DMS 273 treated with DMSO at 0.1 percent for 48 hours (cell line): ENCODE data around the gene TEX30.
A peak's percentile ranks its signal among the peaks of the same experiment; 100 is the strongest.

ENCODE experiments used
- DNase-seq: peaks from one replicate; lab custom pipeline; 2025; lab: John Stamatoyannopoulos, UW

The TEX30 gene

DNA sequence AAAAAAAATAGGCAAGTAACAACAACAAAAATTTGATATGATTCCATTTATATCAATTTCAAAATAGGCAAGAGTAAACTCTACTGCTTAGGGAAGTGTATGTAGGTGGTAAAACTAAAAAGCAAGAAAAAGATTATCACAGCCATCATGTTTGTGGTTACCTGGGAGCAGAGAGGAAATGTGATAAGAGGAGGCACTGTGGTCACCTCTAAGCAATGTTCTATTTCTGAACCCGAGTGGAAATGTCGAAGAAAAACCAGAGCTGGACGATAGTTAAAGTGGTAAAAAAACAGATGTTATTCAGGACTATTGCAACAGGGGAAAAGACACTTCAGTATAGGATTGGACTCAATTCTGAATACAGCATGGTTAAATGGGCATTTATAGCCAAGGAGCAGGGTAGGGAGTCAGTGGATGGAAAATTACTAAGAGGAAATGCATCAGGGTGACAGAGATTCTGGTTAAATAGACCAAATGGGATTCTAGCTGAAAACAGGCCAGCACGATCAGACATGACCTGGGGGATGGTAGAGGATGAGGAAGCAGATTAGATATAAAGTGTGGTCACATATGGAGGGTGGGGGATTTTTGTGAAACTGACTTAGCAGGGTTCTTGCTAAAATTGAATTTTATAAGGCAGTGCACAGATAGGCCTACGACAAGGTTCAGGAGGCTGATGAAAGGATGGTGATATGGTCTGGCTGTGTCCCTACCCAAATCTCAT is 6.0 kb upstream of the TEX30 start:
- no peak for DNase-seq

DNA sequence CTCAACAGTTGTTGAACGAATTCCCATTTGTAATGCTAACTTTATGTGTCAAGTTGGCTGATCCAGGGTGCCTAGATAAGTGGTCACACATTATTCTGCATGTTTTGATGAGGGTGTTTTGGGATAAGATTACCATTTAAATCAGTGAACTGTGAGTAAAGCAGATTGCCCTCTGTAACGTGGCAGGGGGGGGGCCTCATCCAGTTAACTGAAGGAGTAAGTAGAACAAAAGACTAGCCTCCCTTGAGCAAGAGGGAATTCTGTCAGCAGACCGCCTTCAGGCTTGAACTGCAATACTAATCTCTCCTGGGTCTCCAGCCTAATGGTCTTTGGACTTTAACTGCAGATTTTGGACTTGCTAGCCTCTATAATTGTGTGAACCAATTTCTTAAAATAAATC is 4.2 kb upstream of the TEX30 start:
- no peak for DNase-seq

DNA sequence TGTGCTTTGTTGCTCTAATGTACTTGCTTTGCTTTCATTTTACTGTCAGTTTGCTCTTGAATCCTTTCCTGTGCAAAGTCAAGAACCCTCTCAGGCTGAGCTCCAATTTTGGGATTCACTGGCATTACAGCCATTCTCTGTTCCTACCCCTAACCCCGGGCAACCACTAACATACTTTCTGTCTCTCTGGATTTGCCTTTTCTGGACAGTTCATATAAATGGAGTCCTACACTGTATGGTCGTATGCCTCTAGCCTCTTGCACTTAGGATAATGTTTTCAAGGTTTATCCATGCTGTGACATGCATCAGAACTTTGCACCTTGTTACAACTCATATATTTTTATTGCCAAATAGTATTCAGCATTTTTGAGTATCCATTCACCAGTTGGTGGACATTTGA is 2.7 kb upstream of the TEX30 start:
- no peak for DNase-seq

DNA sequence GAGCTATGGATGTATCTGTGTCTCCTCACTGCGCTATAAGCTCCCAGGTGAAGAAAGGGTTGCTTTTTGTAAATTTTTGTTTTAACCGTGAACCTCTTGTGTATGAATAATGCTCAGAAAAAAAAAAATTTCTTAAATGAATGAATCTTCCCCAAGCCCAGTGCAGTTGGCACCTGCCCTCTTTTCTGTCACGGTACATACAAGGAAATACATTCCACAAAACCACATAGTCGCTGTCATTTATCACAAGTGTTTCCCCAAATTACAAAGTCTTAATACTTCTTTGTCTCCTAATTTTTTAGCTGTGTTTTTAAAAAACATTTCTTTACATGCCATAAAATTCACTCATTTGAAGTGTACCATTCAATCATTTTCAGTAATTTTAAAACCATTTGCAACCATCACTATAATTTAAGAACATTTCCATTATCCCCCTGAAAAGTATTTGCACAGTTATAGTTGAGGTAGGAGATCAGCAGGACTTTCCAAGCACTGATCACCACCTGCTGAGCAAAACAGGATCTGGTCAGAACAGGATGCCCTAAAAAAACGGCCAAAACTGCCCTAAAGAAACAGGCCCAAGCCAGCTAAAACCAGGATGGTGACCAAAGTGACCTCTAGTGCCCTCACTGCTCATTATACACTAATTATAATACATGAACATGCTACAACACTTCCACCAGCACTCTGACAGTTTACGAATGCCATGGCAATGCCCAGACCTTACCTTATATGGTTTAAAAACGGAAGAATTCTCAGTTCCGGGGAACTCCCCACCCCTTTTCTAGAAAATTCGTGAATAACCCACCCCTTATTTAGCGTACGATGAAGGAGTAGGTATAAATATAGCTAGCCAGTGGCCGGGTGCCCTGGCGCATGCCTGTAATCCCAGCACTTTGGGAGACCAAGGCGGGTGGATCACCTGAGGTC is 1.3 kb upstream of the TEX30 start:
- no peak for DNase-seq

DNA sequence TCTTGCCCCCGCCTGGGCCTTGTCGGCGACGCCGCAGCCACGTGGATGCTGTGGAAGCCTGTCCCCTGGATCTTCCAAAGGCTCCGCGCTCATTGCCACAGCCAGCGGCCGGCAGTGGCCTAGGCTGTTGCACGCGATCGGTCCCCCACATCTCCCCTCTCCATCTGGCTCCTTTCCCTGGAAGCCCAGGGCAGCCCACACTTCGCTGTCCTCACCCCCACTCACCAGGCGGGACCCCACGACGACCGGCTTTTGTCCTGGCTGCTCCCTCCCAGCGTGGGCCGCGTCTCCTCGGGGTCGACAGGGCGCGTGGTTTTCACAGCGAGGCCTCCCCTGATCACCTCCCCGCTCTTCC is 605 bp upstream of the TEX30 start:
- DNase-seq = no peak

DNA sequence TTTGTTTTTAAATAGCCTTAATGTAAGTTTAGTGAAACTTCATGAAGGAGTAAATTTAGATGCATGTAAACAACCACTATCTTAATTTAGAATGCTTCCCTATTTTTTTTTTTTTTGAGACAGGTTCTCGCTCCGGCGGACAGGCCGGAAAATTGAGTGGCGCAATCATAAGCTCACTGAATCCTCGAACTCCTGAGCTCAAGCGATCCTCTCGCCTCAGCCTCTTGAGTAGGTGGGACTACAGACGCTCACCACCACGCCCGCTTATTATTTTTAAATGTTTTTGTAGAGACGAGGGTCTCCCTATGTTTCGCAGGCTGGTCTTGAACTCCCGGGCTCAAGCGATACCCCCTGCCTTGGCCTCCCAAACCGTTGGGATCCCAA is 1.6 kb downstream of the TEX30 start:
- DNase-seq = no peak

DNA sequence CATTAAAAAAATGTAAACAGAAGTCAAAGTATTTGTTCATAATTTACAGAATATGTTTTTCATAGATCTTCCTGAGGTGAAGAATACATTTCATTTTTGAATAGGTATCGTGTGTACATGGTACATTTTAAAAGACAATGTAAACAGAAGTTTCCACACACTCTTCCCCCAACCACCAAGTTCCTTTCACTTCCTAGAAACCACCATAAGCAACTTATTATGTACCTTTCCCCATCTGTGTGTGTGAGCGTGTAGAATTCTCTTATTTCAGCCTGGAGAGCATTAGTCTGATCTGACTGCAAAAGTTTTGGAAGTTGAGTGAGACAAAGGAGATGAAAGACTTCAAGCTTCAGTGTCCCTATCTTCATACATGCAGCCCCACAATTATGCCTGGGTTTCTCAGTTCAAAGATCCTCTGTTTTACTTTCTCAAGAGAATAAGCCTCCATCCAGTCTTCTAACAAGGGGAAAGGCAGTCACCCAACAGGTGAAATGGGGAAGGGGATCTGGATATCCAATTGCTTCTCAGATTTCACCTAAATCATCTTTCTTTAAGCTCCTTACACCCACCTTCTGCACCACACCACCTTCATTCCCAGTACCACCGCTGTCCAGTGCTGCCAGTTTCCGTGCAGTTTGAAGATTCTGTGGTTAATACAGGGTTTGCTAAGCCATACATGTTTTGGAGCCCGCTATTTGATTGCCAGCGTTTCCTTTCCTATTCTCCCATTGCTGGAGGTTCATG is 2.1 kb downstream of the TEX30 start:
- no peak for DNase-seq

DNA sequence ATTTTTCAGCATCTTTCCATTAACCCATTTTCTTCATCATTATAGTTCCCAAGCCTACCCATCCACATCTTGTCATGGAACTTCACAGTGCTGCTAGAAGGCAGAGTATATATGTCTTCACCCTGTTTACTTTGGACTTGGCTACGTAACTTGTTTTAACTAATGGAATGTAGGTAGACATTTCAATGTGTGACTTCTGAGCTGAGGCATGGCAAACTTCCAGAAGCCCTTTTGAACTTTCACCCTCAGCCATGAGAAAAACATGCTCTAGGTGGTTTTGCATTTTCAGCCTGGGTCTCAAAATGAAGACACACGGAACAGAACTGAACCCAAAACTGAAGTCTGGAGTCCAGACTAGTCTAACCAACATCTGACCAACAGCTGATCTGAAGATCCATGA is 3.2 kb downstream of the TEX30 start:
- no peak for DNase-seq

DNA sequence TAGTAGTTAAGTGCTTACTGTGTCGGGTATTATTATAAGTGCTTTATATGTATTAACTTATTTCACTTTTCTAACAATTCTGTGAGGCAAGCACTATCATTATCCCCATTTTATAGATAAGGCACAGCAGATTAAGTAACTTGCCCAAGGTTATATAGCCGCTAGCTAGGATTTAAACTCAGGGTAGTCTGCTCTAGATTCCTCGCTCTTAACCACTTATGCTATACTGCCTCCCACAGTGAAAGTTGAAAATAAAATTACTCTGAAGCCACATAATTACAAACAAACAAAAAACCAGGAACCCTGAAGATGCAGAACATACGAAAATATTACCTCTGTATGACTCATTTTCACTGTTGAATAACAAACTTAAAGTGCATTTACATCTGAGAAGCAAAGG is 3.9 kb downstream of the TEX30 start:
- DNase-seq = no peak

DNA sequence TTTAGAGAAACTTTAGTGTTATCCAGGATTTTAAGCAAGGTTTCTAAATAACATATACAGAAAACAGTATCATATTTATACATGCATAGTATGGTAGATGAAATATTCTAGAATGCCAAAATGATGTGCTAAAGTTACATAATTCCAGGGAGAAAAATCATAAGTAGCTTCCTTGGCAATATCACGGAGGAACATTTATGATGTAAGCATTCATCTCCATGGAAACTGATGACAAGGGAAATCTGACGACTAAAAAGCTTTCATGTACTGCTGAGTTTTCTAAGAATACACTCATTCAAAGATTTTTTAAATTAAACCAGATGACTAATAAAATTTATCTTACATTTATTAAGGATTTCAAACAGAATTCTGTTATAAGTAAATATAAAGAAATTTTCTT is 4.7 kb downstream of the TEX30 start:
- no peak for DNase-seq

DNA sequence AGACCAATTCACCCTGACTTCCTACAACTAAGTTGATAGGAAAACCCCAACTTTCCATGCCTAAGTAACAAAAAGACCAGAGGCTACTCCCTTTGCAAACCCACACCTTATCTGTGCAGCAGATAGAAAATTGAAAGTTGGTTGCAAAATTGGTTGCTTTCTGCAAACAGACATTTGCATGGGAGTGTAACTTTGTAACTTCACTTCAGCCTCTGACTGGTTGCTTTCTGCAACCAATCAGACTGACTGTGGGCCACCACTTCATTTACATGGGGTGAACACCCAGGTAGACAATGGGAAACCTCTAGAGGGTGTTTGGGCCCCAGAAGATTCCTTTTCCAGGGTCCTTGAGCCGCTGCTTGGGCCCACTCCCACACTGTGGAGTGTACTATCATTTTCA is 9.8 kb downstream of the TEX30 start:
- DNase-seq = no peak

DNA sequence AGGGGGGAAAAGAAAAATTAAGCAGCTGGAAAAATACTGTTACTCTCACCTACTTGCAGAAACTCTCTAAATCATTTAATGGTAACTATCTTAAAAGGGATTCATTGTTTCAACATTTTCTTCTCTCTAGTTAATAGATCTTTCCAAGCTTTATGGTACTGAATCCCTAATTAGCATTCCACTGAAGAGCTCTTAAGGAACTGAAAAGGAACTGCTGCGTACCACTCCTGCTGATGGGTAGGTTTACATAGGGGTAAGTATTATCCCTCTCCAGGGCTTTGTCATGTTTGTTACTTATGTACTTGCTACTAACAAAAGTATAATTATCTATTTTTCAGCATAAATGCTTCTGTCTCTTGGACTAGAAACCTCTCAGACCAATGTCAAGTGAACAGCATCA is 12.5 kb downstream of the TEX30 start:
- DNase-seq = no peak

DNA sequence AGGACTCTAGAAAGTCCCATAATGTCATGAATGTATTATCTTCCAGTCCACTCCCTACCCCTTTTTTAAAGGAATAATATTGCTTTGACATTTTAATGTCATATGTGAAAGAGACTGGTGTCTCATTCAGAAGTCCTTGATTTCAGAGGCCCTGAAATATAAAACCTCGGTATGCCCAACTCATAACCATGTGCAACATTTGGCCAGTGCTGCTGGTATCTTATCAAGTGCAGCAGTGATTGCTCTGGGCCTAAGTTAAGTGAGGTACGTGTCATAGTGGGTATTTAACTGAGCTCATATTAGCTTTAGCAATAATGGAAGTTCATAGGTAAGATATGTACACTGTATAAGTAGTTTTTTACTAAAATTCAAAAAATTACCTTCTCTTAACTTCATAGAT is 14.7 kb downstream of the TEX30 start:
- DNase-seq = no peak

DNA sequence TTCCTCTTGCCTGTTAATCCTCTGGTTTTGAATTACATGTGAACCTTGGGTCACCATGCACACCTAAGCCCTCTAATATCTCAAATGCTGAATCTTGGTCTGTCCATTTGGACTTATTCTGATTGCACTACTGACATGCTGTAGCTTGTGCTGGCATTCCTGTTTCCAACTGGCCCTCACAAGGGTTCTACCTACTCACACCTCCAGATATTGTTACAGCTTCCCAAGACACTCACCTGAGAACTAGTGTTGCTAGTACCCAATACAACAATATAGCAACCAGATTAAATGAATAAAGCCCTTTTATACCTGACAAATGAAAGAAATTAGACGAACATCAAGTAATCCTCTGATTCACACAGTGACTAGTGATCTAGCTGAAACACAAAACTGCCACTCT is 16.6 kb downstream of the TEX30 start:
- no peak for DNase-seq

DNA sequence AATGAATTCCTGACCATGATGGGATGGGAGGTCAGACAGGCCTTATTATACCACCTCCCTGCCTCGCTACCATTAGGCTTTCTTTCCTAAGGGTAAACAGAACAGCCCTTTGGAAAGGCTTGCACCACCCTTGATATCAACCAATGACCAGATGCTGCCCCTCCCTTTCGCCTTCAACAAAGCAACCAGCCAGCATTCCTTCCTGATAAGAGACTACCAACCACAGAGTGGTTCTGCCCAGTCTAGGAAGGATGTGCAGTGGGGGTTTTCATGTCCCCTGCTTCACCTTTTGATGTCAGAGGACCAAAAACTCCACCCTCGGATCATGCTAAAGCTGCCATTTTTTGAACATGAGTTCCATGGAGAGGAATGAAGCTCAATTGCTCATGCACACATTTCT is 21.7 kb downstream of the TEX30 start:
- DNase-seq = no peak

DNA sequence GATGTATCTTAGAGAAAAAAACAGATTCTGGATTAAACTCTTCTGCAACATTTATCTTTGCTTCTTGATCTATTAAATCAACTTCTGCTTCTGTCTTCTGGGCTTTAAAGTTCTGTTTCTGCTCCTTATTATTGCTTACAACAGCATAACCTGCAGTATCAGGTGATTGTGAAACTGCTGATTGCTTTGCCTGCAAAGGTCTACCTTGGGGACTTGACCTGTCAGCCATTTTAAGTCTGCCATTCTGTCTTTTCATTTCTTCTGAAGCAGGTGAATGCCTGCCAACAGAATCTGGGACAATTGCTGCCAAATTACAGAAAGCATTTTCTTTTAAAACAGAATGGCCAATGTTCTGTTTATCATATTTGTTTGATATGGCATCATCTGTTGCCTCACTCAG is 31.1 kb downstream of the TEX30 start:
- DNase-seq = no peak

DNA sequence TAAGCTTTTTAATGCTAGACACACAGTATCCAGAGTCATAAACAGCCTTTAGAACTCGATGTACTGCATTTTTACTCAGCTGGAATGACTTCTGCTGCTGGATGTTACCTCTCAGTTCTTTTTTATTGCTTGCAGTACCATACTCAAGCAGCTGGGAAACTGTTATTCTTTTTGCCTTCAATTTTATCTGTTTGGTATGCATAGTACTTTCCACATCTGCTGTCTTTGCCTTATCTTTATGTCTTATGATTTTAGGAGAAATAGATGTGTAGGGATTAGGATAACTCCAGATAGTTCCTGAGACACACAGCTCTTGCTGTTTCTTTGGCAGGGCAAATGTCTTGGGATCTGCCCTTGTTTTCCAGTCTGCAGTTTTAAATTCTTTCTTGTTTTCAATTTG is 31.5 kb downstream of the TEX30 start:
- DNase-seq = no peak

DNA sequence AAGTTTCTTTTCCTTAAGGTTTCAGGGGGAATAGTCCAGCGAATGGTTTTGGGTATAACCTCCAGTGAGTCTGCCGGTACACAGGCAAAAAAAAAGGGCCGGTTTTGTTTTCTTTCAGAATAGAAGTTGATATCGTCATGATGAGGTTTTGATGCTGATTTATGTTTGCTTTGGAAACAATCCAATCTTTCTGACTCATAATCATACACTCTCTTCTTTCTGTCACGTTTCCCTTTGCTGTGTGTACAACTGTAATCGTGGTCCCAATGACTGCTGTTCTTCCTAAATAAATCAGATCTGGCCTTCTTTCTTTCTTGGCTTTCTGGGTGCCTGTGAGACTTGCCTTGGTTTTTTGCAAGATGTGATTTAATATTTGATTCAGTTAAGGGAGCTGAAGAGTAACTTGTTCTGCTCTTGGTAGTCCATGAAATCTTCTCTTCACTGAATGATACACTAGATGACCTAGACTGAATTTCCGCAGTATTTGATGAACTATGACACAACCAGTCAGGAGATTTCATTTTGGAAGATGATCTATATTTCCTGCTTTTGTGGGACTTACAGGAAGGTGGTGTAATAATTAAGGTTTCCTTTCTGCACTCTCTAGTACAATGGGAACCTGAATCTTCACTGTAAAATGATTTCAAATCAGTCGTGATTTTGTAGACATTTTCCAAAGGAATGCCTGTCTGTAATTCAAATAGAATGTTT is 43.9 kb downstream of the TEX30 start:
- DNase-seq = no peak

DNA sequence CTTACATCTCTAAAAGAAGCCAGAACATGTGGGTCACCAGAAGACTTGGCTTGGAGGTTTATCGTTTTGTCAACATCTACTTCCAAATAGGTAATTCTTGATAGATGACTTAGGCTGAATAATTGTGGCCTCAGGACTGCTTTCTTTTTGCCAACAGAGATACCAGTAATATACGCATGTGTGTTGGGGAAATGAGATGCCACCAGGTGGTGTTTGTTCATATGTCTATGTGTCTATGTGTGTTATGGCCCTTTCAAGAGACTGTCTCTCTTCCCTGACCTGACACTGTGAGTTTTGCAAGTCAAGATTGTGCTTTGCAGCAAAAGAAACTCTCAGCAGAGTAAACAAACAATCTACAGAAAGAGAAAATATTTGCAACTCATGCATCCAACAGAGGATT is 47.2 kb downstream of the TEX30 start:
- DNase-seq = peak; percentile 80

DNA sequence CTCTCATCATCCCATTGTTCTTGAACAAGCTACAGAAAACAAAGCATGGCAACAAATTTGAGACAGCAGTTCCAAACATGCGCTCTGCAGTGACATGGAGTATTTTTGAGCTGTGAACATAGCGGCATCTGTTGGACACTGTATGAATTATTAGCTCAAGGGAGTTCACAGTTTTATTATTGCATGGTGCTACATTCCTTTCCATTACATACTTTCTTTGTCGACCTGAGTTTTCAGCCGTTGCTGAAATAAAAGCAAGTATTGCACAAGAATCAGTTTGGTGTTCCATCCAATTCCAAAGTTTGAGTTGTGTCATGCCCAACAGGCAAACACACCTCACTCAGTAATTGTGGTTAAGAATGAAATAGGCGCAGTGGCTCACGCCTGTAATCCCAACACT is 48.7 kb downstream of the TEX30 start:
- DNase-seq = no peak

DNA sequence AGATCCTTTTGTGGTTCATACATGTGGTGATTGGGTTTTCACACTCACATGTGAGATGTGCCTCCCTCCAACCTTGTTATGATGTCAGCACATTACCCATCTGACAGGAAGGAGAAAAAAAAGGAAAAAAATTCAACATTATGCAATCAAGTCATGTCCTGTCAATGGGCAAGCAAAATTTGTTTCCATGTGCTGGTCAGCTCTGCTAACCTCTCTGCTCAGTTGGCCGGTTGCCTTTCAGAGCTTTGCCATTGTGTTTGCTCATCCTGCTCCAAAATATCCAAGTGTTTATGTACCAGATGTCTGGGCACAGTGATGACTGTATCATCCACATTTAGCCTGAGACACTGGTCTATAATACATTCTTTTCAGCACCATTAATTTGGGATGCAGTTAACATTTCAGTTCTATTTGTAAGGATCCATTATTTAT is 51.8 kb downstream of the TEX30 start:
- DNase-seq = no peak

DNA sequence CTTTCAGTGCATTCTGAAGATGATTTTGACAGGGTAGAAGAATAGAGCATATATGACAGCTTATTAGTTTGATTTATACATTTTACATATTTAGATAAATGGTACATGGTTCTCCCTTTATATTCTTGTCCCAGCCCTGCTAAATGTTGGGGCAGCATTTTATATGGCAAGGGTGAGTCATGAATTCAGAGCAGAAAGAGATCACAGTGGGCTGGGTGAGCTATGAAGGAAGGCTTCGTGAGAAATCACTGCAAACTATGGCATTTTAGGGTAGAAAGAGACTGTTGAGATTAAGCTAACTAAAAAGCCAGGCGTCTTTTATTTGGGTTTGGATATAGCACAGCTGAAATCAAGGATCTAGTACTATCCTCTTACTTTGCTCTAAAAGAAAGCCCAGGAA is 54.8 kb downstream of the TEX30 start:
- no peak for DNase-seq
